HG03103 (cell line): ENCODE results near the gene NUP98.
"Not testable (repeated sequence)": the region's sequence is repeated elsewhere in the genome, so short reads cannot be mapped to it uniquely, and the experiment has no call there.

Experiments
- ATAC-seq: cut with Tn5 transposase; IDR thresholded peaks from one replicate; pipeline ENCODE4 v1.9.1; 2021; ENCODE audit warnings: low read depth; ENCODE audit not compliant: unreplicated experiment

The NUP98 gene

DNA sequence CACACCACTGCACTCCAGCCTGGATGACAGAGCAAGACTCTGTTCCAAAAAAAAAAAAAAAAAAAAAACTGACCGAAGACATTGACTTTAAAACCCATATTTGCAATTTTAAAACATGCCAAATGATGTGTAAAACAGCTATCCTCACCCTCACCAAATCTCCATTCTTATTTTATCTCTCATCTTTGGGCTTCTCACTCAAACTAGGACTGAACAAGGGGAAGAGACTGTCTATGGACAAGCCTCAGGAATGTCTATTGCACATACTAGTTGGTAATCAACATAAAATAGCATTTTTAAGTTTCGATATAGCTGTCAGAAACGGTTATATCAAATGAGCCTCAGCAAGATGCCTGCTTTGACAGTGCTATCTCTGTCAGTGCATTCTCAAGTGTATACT is 118.3 kb downstream of the NUP98 start:
- no peak for ATAC-seq

DNA sequence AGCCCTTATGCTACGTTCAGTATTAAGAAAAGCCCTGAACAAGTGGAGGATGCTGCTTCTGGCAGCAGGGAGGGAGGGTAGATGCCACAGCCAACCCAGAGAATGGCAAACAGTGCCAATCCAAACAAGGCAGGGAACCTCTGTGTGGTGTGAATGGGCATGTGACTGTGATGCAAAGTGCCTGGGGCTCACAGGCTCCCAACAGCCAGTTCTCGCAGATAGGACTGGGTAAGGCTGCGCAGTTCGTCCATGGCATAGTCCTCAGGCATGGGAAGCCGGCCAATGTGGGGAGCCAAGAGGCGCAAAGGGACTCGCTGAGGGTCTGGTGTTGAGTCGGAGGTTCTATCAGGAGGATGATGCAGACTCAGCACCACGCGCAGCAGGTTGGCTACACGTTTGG is 121.4 kb downstream of the NUP98 start:
- no peak for ATAC-seq

- ATAC-seq, result no peak
These were observed 123.2 kb downstream of the NUP98 start for GRCh38 chr11:3674189-3674588.

DNA sequence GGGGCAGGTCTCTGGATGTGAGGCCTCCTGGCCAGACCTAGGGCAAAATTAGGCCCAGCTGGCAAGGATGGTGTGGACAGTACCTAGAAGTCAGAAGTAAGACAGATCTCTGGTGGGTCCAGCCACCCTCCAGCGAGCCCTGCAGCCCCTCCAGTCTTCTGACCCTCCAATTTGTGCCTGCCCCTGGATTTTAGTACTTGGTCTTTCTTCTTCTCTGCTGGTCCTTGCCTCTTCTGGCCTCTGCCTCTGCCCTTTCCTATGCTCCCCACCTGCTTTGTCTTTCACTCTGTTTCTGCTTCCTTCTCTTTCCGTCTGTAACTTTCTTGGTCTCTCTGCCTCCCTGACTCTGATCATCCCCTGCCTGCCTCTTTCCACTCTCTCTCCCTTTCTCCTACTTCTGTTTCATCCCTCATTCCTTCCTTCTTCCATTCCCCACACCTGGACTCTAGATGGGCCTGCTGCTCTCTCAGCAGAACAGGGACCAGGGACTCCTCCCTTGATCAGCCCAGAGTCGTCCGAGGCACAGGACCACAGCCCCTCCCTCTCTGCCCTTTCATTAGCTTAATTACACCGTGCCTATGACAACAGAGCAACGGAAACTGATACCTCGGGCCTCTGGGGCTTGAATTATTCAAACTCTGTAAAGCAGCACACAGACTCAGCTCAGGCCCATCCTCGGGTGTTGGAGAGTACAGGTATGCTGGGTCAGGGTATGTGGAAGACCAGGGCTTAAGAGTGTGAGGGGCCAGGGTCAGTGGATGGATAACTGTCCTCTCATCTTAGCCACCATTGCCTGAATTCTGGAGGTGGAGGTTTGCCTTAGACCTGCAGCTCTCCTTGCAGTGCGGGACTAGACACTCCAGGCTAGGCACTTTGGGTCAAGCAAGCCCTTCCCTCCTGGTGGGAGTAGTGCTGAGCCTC is 125.8 kb downstream of the NUP98 start, which contains the start of gene CHRNA10:
Gene CHRNA10 (minus strand): TSS at position 51 of the 921 bp plus-strand sequence. CDS start 72 bp downstream, outside the sequence.
- no peak for ATAC-seq

- no peak for ATAC-seq
These were observed 127.6 kb downstream of the NUP98 start for GRCh38 chr11:3669742-3670183.

DNA sequence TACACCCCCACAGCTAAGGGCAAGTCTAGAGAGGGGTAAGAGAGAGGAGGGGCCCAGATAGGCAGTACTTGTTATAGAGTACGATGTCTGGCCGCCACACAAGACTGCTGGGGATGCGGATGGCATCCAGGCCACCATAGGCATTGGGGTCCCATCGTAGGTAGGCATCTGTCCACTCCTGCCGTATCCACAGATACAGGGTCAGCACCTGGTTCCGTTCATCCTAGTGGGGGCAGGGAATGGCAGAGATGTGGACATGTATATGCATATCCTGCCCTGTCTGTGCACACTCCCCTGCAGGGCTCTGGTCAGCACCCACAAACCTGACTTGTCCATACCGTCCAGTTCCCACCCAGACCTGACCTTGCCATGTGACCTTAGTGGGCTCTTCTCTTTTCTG is 128.2 kb downstream of the NUP98 start:
- ATAC-seq, result no peak

DNA sequence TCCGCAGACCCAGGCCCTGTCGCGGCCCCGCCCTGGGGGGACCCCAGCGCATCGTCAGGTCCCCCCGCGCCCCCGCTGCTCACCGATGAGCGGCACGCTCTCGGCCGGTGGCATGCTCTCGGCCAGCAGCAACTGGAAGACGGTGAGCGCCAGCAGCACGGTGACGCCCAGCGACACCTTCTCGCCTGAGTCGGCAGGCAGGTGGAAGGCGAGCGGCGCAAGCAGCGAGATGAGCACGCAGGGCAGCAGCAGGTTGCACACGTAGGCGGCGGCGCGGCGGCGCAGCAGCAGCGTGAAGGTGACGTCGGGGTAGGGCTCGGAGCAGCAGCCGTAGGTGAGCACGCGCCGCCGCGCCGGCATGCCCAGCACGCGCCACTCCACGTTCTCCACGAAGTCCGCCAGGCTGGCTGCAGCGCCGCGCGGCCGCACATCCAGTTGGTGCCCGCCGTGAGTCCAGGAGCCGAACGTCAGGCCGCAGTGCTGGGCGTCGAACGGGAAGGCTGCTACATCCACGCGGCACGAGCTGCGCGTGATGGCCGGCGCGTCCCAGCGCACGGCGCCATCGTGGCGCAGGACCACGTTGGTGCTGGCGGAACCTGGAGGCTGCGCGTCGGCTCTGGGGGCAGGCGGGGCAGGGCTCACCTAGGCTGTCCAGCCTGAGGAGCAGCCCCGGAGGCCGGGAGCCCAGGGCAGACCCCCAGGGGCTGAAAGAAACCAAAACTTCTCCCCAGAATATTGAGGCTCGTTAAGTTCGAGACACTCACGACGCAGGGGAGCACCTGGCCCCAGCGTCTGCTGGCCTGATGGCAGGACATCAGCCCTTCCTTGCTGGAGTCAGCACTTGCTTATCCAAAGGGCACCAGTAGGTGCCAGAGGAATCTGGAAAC is 130.0 kb downstream of the NUP98 start:
- ATAC-seq, result no peak

DNA sequence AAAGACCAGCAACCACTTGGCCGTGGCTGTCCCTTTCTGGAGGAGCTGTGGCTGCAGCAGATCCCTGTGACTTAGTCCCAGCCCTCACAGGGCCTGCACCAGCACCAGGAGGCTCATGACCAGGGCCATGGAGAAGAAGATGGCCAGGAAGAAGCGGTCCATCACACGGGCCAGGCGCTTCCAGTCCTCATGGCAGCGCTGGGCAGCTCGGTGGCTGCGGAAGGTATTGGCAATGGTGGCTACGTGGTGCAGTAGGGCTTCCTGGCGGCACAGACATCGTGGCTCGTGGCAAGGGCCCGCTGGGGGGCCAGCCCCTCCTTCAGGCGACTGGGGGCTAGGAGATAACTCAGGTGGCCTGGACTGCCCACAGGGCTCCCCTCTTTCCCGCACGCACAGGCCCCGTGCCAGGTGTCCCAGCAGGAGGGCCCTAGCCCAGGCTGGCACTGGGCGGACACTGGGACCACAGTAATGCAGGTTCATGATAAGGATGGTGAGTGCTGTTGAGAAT is 131.3 kb downstream of the NUP98 start:
- no peak for ATAC-seq

- no peak for ATAC-seq
These were observed 131.9 kb downstream of the NUP98 start for GRCh38 chr11:3665336-3666022.

GRCh38 chr11:3664032-3664630 is 133.2 kb downstream of the NUP98 start:
- ATAC-seq, result no peak

- ATAC-seq, result no peak
These were observed 134.5 kb downstream of the NUP98 start for GRCh38 chr11:3662856-3663255.

DNA sequence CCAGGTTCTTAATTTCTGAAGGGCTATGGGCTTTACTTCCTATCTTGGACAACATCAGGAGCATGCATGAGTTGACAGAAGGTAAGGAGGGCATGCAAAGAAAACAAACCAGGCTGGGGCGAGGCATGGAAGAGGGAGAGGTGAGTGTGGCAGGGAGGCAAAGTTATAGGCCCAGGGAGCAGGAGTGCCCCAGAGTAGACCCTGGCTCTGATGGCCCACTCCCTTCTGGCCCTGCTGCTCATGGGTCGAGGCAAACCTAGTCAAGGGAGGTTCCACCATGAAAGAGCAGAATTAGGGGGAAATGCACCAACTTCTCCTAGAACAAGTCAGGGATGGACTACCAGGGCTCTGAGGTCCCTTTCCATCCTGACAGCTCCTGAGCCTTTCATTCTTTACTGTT is 136.4 kb downstream of the NUP98 start:
- no peak for ATAC-seq

- ATAC-seq, result no peak
These were observed 137.5 kb downstream of the NUP98 start for GRCh38 chr11:3659595-3660515.

DNA sequence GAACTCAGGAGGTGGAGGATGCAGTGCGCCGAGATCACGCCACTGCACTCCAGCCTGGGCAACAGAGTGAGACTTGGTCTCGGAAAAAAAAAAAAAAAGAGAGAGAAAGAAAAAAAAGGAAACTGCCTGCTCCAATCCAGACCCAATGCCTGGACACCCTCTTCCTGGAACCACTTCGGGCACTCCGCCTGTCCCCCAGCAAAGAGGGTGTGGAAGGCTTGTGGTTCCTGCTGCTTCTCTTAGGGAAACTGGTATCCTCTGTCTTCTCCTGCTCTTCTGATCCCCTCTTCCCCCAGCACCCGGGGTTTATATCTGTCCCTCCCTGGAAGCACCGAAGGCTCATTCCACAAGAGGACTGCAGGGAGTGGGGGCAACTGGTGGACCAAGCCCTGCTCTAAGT is 139.1 kb downstream of the NUP98 start:
- no peak for ATAC-seq

- ATAC-seq, result not testable (repeated sequence)
These were observed 140.0 kb downstream of the NUP98 start for GRCh38 chr11:3657331-3657730.

- ATAC-seq, result no peak
These were observed 141.8 kb downstream of the NUP98 start for GRCh38 chr11:3655547-3655946.

DNA sequence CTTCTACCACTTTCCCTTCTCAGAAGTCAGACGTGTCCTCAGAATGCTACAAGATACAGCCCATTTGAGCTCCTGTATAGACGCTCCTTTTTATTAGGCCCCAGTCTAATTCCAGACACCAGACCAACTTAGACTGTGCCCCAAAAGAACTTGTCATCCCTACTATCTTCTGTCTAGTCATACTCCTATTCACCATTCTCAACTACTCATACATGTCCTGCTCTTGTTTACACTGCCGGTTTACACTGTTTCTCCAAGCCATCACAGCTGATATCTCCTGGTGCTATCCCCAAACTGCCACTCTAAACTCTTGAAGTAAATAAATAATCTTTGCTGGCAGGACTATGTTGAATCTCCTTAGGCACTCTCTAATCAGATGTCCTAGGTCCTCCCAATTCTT is 144.8 kb downstream of the NUP98 start:
- ATAC-seq, result not testable (repeated sequence)

DNA sequence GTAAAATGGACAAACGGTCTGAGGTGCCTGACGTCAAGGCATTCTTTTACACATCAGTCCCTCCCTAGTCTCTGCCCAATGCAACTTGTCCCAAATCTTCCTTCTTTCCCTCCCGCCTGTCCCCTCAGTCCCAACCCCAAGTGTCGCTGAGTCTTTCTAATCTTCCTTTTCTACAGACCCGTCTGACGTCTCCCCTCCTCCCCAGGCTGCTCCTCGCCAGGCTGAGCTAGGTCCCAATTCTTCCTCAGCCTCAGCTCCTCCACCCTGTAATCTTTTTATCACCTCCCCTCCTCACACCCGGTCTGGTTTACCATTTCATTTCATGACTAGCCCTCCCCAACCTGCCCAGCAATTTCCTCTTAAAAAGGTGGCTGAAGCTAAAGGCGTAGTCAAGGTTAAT is 148.0 kb downstream of the NUP98 start:
- not testable (repeated sequence) for ATAC-seq

GRCh38 chr11:3648843-3649242 is 148.5 kb downstream of the NUP98 start:
- not testable (repeated sequence) for ATAC-seq
